WTC11 (cell line): ENCODE data around the gene LHFPL6. TPM values are rescaled to one million over a fixed set of nuclear protein-coding genes. Genes with fewer than 3 reads are reported as not detected.

Experiments
- ATAC-seq: fragments of 200-7000 bp; cut with Tn5 transposase; 2 replicates; pipeline ENCODE4 v1.10.0; 2021; ENCODE audit warnings: mild to moderate bottlenecking, moderate library complexity
- CTCF ChIA-PET: fragments of 300-600 bp; sonication (Branson Sonifier 250); formaldehyde crosslinking; loops from one replicate; lab custom pipeline; 2021; ENCODE audit warnings: antibody characterized with exemption; lab: Charles Lee
- POLR2A ChIA-PET: fragments of 350-600 bp; sonication (Branson Sonifier 250); formaldehyde crosslinking; loops from one replicate; lab custom pipeline; 2021; ENCODE audit warnings: antibody characterized with exemption; lab: Charles Lee
- DNase-seq: peaks from one replicate; pipeline ENCODE4 v3.0.0; 2021; ENCODE audit warnings: low spot score
- H3K27ac Mint-ChIP-seq: 2 replicates; pipeline ENCODE4 v1.8.0; 2021; ENCODE audit warnings: mixed read lengths
- H3K27me3 Mint-ChIP-seq: 2 replicates; pipeline ENCODE4 v1.8.0; 2021; ENCODE audit warnings: low read depth, mild to moderate bottlenecking, moderate library complexity, mixed read lengths
- H3K36me3 Mint-ChIP-seq: 2 replicates; pipeline ENCODE4 v1.8.0; 2021; ENCODE audit warnings: mixed read lengths
- H3K4me1 Mint-ChIP-seq: 2 replicates; pipeline ENCODE4 v1.8.0; 2022; ENCODE audit warnings: mixed read lengths
- H3K4me3 Mint-ChIP-seq: 2 replicates; pipeline ENCODE4 v1.8.0; 2021; ENCODE audit warnings: mild to moderate bottlenecking, moderate library complexity, mixed read lengths
- H3K9me3 Mint-ChIP-seq: 2 replicates; pipeline ENCODE4 v1.8.0; 2021; ENCODE audit warnings: mixed read lengths
- ATF2 ChIP-seq: sonication (generic); formaldehyde crosslinking; IDR thresholded peaks from 2 replicates; pipeline ENCODE4 v1.8.1; 2022; ENCODE audit warnings: low read depth, missing genetic modification reagents, borderline replicate concordance
- CREB1 ChIP-seq: sonication (generic); formaldehyde crosslinking; IDR thresholded peaks from 2 replicates; pipeline ENCODE4 v1.8.0; 2023; ENCODE audit warnings: mild to moderate bottlenecking, missing genetic modification reagents
- CTCF ChIP-seq: fragments of 200-600 bp; IDR thresholded peaks from 2 replicates; pipeline ENCODE4 v1.8.0; 2022; ENCODE audit warnings: antibody characterized with exemption
- ETV6 ChIP-seq: sonication (generic); formaldehyde crosslinking; IDR thresholded peaks from 2 replicates; pipeline ENCODE4 v1.8.1; 2022; ENCODE audit warnings: mild to moderate bottlenecking, missing genetic modification reagents
- FOXP4 ChIP-seq: sonication (generic); formaldehyde crosslinking; IDR thresholded peaks from 2 replicates; pipeline ENCODE4 v1.8.0; 2022; ENCODE audit warnings: mild to moderate bottlenecking, missing genetic modification reagents
- GRHL2 ChIP-seq: fragments of 250-450 bp; sonication (Bioruptor Pico); IDR thresholded peaks from 2 replicates; pipeline ENCODE4 v1.8.0; 2022; ENCODE audit warnings: mild to moderate bottlenecking, moderate library complexity; ENCODE audit not compliant: insufficient replicate concordance, severe bottlenecking
- HMGA2 ChIP-seq: fragments of 250-450 bp; sonication (Bioruptor Pico); IDR thresholded peaks from 2 replicates; pipeline ENCODE4 v1.4.0; 2021; ENCODE audit warnings: mild to moderate bottlenecking, moderate library complexity
- NFE2L1 ChIP-seq: sonication (generic); formaldehyde crosslinking; IDR thresholded peaks from 2 replicates; pipeline ENCODE4 v1.8.1; 2023; ENCODE audit warnings: missing genetic modification reagents
- NR2C2 ChIP-seq: sonication (generic); formaldehyde crosslinking; IDR thresholded peaks from 2 replicates; pipeline ENCODE4 v1.8.0; 2022; ENCODE audit warnings: mild to moderate bottlenecking, missing genetic modification reagents
- RELA ChIP-seq: sonication (generic); formaldehyde crosslinking; IDR thresholded peaks from 2 replicates; pipeline ENCODE4 v1.8.1; 2022; ENCODE audit warnings: missing genetic modification reagents, mild to moderate bottlenecking, borderline replicate concordance
- TCF7 ChIP-seq: sonication (generic); formaldehyde crosslinking; IDR thresholded peaks from 2 replicates; pipeline ENCODE4 v1.8.0; 2022; ENCODE audit warnings: mild to moderate bottlenecking, low read depth, missing genetic modification reagents, moderate library complexity
- TP53 ChIP-seq: sonication (generic); formaldehyde crosslinking; IDR thresholded peaks from 2 replicates; pipeline ENCODE4 v1.8.1; 2023; ENCODE audit warnings: mild to moderate bottlenecking, missing genetic modification reagents
- ZBTB43 ChIP-seq: sonication (generic); formaldehyde crosslinking; IDR thresholded peaks from 2 replicates; pipeline ENCODE4 v1.8.1; 2023; ENCODE audit warnings: mild to moderate bottlenecking, missing genetic modification reagents
- ZNF263 ChIP-seq: sonication (generic); formaldehyde crosslinking; IDR thresholded peaks from 2 replicates; pipeline ENCODE4 v1.8.1; 2022; ENCODE audit warnings: low read depth, mild to moderate bottlenecking, moderate library complexity, missing genetic modification reagents
- ZNF281 ChIP-seq: sonication (generic); formaldehyde crosslinking; IDR thresholded peaks from 2 replicates; pipeline ENCODE4 v1.8.0; 2023; ENCODE audit warnings: mild to moderate bottlenecking, missing genetic modification reagents
- ZNF423 ChIP-seq: fragments of 250-450 bp; sonication (Bioruptor Pico); IDR thresholded peaks from 2 replicates; pipeline ENCODE4 v2.1.2; 2022; ENCODE audit warnings: mild to moderate bottlenecking, moderate library complexity
- total RNA-seq: library from RNA; stranded (reverse); gene quantifications from 3 replicates; pipeline ENCODE4 v1.2.3, GENCODE V29; 2021

The LHFPL6 gene
- total RNA-seq, 1 experiment from 2014 or later, result 4.5 TPM

- H3K4me3 Mint-ChIP-seq, result no peak overlapping the region
- peaks cover 8% of the 10 kb centered on the region for H3K9me3 Mint-ChIP-seq
- no peaks in the 10 kb centered on the region for H3K36me3 Mint-ChIP-seq
- no peak overlapping the region for H3K27ac Mint-ChIP-seq
- H3K27me3 Mint-ChIP-seq, result peaks cover 75% of the 10 kb centered on the region
- no peak for ATAC-seq
- H3K4me1 Mint-ChIP-seq, result peaks cover 12% of the 10 kb centered on the region
- CTCF ChIA-PET, result interaction anchor here (1.0 kb wide), 1 partner anchor 247 kb away, joined by 4 read pairs; no protein-coding TSS in a partner anchor
- TF ChIP-seq ZNF423 (no peak), ATF2 (CRISPR knock-in tag) (no peak), CREB1 (CRISPR knock-in tag) (no peak), ZBTB43 (no peak)
- TF ChIP-seq, all 79 proteins: peak for 0
- no peak for DNase-seq
- POLR2A ChIA-PET, result no interaction called here
Measured at GRCh38 chr13:39369161-39369890, 233.7 kb downstream of the LHFPL6 start.

- TF ChIP-seq GRHL2 (no peak), ZNF281 (CRISPR knock-in tag) (no peak), ZNF263 (CRISPR knock-in tag) (no peak), NR2C2 (CRISPR knock-in tag) (no peak), HMGA2 (CRISPR knock-in tag) (no peak), NFE2L1 (CRISPR knock-in tag) (no peak)
- TF ChIP-seq, all 79 proteins: peak for 0
- H3K4me3 Mint-ChIP-seq, result no peak overlapping the region
- H3K27me3 Mint-ChIP-seq, result peaks cover 48% of the 10 kb centered on the region
- H3K9me3 Mint-ChIP-seq, result peaks cover 8% of the 10 kb centered on the region
- no peak overlapping the region for H3K27ac Mint-ChIP-seq
- CTCF ChIA-PET, result interaction anchor here (0.7 to 1.6 kb wide), 4 partner anchors 12 to 250 kb away, joined by 3 to 6 read pairs (median 4); no protein-coding TSS in a partner anchor
- no peak for DNase-seq
- peaks cover 19% of the 10 kb centered on the region for H3K4me1 Mint-ChIP-seq
- no peaks in the 10 kb centered on the region for H3K36me3 Mint-ChIP-seq
- ATAC-seq, result no peak
- POLR2A ChIA-PET, result no interaction called here
Measured at GRCh38 chr13:39365879-39366278, 237.1 kb downstream of the LHFPL6 start.

GRCh38 chr13:39364947-39365468 lies 238.0 kb downstream of the LHFPL6 start:
- Mint-ChIP-seq H3K27me3 (peaks cover 40% of the 10 kb centered on the region), H3K4me1 (peaks cover 19% of the 10 kb centered on the region), H3K27ac (no peak overlapping the region), H3K9me3 (peaks cover 8% of the 10 kb centered on the region), H3K4me3 (no peak overlapping the region), H3K36me3 (no peaks in the 10 kb centered on the region)
- ATAC-seq (peak; percentile 96), DNase-seq (no peak)
- ChIA-PET CTCF (interaction anchor here (0.7 to 1.6 kb wide), 5 partner anchors 13 to 251 kb away, joined by 3 to 6 read pairs (median 3); no protein-coding TSS in a partner anchor), POLR2A (no interaction called here)
- TF ChIP-seq TP53 (CRISPR knock-in tag) (no peak), ZBTB43 (no peak), FOXP4 (no peak), RELA (CRISPR knock-in tag) (no peak), ETV6 (CRISPR knock-in tag) (no peak), TCF7 (no peak), CTCF (no peak), ZNF281 (CRISPR knock-in tag) (no peak)
